HG02610 (cell line): ENCODE results near the gene LENG1.

ENCODE experiments used
- ATAC-seq: cut with Tn5 transposase; IDR thresholded peaks from one replicate; pipeline ENCODE4 v1.9.1; 2021; ENCODE audit warnings: mild to moderate bottlenecking, moderate library complexity; ENCODE audit not compliant: unreplicated experiment

The LENG1 gene

DNA sequence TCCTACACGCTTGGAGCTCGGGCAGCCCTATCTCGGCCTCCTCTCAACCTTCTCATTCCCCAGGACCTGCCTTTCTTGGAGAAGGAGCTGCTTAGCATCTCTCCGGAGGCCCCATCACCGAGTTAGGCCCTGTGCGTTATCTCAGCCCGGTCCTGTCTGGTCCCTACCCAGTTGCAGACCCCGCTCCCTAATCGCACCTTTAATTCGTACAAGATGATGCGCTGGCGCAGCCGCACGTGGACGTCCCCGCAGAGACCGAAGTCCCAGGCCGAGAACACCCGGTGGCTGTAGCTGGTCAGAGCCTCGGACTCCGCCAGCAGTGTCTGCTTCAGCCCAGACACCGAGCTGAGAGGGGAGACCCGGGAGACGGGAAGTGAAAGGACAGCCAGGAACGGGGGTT lies 5.7 kb upstream of the LENG1 start:
- no peak for ATAC-seq

DNA sequence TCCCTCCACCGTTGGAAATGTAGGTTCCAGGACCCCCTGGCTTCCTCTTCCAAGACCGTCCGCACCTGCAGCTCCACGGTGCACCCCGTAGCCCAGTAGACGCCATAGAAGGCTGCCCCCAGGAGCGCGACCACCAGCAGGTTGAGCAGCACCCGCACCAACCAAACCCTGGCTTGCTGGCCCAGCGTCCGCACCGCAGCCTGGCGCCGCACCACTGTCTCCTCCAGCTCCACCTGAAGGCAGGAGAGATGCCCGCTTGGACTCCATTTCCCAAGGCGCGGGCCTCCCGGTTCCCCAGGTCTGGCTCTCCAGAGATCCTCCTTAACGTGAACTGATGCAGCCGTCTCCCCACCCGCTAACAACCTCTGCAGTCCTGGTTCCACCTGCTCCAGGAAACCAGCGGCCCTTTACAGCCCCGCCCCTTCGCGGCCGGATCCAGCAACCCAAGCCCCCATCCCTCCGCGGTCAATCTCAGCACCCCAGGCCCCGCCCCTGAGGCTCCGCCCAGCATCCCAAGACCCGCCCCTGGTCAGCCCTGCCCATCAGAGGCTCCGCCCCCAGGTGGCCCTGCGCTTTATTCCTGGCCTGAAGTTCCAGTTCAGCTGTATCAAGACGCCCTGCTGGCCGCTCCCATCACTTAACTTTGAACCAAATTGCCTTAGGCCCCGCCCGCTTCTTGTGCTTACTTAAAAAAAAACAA lies 5.0 kb upstream of the LENG1 start:
- no peak for ATAC-seq

DNA sequence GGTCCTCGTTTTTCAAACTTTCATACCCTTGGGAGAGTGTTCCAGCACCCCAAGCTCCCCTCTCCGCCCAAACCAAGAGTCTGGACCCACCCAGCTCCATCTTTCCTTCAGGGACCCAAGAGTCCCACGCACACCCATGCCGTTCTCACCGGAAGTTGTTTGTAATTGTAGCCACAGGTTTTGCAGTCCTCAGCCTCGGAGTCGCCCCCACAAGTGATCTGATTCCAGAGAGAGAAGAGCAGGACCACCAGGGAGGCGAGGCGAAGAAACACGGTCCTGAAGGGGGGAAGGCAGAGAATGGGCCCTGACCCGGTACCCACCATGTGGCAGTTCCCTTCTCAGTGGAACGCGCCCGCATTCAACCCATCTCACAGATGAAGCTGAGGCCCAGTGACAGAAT lies 3.4 kb upstream of the LENG1 start:
- ATAC-seq, result no peak

DNA sequence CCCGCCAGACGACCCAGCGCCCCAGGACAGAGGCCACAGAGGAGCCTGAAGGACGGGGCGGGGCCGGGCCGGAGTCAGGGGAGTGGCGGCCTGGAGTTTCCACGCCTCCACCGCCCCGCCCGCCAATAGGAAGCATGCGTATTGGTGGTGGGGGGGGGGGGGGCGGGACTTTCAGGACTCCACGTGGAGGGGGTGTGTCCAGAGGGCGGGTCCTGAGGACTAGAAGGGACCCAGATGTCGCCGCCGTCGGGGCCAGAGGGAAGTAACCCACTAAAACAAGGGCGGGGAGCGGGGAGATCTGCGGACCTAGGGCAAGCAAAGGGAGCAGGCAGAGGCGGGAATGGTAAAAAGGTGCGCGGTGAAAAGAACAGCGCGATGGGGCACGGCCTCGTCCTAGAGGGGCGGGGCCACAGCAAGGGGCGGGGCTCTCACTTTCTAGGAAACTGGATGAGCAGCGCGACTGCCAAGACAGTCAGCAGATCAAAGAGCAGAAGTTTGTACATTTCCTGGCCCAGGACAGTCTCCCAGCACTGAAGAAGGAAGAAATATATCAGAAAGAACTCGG lies 2.8 kb upstream of the LENG1 start:
- no peak for ATAC-seq

DNA sequence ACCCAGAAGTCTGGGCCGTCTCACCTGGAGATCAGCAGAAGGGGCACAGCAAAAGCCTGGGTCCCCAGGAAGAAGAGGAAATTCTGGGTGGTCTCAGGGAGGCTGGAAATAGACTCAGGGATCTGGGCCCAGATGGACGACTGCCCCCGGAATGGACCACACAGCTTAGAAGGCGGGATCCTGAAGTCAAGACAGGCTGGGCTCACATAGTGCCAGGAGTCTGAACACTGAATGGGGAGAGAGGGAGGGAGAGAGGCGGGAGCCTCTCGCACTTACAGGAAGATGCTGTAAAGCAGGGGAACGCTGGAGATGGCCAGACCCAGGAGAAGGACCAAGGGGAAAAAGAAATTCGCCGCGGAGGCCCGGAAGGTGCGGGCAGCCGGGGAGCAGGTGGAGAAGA lies 1.3 kb upstream of the LENG1 start:
- no peak for ATAC-seq

DNA sequence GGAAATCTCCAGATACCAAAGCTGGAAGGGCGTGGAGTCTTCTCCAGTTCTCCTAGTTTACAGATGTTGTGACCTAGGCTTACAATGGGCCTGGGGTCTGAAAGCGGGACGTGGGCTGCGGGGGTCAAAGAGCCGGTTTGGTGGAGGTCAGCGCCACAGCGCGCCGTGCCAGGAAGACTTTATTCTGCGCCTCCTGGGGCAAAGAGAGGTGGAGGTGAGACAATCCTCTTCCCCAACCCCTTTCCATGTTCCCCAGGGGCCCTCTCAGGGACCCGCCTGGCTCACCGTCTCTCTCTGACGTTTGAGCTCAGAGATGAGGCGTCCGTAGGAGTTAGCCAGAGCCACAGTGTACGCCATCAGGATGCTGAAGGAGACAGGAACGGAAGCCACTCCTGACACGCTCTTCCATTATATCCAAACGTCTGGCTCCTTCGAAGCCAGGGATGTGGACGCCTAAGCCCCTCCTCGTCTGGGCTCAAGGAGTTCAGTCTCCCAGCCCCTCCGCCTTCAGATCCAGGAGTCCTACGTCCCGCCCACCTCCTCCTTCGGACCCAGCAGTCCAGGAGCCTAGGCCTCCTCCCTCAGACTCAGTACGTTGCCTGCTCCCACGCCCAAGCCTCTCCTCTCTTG lies 776 bp upstream of the LENG1 start:
- no peak for ATAC-seq

DNA sequence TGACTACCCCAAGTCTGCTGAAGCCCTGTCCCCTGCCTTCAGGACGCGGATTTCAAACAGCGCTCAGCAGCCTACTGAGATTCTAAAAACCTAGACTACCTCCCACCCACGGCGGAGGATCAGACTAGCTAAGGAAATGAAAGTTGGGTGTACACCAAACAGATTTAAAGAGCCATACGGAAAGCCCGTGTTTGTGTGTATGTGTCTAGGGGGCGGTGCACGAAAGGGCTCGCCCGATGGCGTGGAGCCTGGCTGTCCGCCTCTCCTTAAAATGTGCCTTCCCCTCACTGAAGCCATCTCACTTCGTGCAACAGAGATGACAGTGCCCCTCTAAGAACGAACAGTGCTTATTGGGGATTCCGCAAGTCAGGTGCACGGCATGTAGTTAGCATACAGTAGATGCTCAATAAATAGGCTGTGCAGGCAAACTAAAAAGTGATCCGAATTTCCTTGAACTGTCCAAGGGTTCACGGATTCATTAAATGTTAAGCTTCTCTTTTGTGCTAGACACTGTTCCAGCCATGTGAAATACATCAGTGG lies 639 bp downstream of the LENG1 start:
- ATAC-seq, result no peak

DNA sequence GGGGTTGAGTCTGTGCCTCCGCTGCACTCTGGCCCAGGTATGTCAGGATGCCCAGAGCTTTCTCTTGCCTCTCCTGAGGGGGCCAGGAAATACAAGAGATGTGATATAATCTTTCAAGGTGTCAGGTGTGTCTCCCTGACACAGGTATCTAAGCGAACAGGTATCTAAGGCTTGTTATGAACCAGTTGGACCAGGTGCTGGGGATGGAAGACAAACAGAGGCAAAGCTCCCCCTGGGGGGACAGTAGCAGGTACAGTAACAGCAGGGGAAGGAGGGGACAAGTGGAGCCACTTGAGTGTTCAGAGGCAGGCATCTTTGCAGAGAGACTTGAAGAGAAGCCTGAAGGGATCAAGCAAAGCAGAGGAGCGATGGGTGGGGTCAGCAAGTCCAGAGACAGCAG lies 2.6 kb downstream of the LENG1 start:
- ATAC-seq, result no peak

DNA sequence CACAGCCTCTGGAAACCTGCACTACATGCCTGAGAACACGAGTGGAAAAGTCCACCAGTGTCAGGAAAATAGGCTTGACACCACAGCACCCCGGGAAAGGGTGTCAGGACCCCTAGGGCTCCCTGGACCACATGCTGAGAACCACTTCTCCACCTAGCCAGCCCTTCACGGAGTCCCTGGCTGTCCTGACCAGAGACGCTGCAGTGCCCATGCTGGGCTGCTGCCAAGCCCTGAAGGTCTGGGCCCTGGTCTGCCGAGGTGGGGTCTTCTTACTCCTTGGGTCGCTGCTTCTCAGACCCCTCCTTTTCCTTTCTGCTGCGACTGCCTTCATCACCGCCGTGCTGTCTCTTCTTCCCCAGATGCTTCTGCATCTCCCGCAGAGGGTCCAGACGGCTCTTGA lies 3.0 kb downstream of the LENG1 start:
- ATAC-seq, result no peak

DNA sequence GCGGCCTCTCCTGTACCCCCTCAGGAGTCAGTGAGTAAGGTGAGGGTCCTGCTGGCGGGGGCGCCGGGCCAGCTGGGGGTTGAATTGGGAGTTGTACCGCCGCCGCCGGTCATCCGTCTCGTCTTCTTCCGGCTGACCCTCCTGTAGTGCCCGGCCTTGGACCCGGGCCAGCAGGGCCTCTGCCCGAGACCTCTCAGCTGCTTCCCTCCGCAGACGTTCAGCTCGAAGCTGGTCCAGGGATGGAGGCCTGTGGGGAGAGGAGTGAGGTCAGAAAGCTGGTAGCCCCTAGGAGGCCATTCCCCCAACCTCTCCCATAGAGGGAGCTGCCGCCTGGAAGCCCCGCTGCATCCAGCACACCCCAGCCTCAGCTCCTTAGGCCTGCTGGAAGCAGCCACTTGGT lies 3.8 kb downstream of the LENG1 start:
- ATAC-seq, result no peak

DNA sequence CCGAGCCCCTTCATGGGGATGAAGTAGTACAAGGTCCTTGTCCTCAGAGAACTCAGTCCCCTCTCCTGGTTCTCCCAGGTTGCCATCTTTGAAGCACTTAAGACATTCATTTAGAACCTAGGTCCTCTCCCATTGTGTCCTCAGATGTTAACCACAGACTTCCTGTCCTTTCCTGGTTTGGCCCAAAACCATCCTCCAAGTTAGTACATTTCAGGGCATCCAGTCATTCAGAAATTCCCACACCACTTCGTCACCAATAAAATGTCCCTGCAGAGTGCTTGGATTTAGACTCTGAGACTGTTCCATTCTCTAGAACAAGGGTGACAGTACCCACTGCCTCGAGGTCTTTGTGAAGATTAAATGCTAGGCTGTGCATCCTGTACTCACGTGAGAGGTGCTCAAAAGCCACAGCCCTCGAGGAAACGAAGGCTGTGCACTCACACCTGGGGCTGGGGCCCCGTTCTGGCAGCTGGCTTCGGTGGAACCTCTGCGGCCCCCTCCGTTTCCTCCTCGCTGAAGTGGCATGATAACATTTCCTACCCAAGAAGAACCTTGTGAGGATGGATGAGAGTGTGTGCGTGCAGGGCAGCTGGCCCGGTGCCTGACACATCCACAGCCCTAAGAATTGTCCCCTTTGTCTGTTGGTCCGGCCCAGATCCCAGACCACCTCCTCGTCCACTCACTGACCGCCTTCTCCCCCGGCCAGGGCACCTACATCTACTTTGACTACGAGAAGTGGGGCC lies 4.7 kb downstream of the LENG1 start:
- no peak for ATAC-seq

DNA sequence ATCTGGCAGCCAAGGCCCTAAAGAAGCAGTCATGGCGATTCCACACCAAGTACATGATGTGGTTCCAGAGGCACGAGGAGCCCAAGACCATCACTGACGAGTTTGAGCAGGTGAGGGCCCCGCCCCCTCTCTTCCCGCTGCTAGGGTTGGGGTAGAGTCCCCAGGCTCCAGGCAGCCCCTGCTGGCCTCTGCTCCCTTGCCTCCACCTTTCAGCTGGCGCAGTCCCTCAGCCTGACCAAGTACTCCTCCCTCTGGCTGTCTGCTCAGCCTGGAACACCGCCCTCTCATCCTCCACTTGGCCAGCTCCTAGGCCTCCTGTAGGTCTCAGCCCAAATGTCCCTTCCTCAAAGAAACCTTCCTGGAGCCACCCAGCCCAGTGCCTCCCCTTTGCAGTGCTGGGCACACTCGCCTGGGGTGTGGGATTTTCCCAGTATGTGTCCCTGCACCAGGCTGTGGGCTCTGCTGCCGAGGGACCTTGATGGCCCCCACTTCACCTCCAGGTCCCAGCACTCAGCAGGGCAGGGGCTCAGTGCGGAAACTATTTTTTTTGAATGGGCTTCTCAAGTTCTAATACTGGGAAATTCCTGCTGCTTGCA lies 5.7 kb downstream of the LENG1 start:
- no peak for ATAC-seq

DNA sequence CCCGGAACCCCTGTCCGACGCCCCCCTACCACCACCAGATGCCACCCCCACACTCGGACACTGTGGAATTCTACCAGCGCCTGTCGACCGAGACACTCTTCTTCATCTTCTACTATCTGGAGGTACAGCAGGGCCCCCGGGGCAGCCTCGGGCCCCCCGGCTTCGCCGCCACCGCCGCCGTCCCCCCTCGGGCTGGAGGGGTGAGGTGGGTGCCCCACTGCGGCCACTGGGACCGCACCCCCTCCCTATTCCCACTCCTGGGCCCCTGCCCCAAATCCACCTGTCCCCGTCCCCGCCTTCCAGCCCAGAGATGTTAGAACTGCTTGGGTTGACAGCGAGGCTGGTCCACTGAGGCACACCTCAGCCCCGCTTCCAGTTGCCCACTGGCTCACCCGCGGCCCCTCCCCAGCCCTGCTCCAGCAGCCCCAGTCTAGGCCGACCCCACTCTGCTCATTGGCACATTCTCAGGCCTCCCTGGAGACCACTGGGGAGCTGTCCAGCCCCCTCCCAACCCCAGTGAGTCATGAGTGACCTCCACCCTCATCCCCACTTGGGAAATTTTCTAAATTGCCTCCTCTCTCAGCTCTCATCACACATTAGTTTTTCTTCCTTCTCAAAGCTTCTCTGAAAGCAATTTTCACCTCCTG lies 6.5 kb downstream of the LENG1 start:
- ATAC-seq, result no peak

DNA sequence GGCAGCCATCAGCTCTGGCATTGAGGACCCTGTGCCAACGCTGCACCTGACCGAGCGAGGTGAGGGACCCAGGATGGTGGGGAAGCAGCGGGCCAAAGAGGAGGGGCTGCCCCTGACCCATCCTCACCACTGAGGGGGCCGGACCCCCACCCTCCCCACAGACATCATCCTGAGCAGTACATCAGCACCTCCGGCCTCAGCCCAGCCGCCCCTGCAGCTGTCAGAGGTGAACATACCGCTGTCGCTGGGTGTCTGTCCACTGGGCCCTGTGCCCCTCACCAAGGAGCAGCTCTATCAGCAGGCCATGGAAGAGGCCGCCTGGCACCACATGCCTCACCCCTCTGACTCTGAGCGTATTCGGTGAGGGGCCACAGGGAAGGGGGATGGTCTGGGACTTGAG lies 7.3 kb downstream of the LENG1 start:
- ATAC-seq, result no peak

DNA sequence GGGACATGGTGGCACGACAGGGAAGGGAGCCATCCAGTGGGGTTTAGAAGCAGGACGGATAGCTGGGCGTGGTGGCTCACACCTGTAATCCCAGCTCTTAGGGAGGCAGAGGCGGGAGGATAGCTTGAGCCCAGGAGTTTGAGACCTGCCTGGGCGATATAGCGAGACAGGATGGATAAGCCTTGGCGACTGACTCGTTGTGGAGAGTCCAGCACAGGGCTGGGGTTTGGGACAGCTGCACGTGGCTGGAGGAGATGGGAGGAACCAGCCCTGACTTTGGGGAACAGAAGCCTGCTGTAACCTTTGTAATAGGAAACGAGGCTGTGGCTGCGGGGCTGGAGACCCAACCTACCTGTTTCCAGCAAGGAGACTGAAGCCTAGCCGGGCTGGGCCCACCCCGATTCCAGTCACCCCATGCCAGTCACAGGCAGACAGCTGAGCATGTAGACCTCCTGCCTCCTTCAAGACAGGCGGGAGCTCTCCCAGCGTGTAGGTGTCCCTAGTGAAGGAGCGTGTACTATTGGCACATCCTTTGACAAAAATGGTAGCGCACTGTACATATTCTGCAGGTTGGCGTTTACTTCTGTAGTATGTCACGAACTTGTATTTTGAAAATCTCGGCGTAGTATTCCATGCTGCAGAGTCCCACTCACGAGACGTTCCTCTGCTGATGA lies 8.0 kb downstream of the LENG1 start:
- no peak for ATAC-seq

DNA sequence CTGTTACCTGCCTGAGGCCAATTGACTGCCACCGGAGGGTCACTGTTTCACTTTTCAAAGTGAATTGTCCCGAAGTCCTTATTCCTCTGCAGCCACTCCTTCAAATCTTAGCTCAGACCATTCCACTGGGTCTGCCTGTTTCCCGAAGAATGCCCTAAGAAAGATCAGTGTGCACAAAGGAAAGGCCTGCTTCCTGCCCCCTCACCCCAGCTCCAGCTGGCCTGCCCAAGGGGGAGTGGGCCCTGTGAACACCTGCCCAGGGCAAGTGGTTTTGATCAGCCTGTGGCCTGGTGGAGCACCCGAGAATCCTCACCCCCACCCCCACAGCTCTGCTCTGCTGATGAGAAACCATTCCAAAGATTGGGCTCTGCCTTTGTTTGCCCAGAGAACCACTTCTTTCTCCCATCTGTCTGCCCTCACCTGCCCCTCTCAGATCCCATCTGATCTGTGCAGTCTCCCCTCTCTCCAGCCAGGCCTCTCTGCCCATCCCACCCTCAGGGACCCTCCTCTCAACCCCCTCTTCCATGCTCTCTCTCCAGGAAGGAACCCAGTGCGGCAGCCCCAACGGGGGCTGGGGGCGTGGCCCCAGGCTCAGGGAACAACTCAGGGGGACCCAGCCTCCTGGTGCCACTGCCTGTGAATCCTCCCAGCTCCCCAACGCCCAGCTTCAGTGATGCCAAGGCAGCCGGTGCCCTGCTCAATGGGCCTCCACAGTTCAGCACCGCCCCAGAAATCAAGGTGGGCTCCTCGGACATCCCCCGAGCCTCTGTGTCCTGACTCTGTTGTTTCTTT lies 10.3 kb downstream of the LENG1 start:
- ATAC-seq, result no peak

DNA sequence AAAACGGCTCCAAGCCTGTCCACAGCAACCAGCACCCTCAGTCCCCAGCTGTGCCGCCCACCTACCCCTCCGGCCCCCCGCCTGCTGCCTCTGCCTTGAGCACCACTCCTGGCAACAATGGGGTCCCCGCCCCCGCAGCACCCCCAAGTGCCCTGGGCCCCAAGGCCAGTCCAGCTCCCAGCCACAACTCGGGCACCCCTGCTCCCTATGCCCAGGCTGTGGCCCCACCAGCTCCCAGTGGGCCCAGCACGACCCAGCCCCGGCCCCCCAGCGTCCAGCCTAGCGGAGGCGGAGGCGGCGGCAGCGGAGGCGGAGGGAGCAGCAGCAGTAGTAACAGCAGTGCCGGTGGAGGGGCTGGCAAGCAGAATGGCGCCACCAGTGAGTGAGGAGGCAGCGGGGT lies 11.4 kb downstream of the LENG1 start:
- ATAC-seq, result no peak

DNA sequence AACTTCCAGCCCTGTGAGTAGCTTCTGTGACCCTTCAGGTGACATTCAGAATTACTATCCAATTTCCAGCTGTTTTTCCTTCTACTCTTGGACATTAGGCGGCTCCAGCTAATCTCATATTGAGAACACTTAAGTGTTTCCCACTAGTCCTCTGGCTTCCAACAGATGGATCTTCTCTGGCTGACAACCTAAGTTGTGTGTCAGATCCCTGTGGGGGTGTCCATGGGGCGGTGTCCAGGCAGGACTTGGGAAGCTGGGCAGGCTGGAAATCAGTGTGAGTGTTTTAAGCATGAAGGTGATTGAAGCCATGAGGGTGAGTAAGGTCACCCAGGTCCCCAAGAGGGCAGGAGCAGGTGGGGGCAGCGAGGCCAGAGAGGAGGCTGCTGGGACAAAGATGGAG lies 11.8 kb downstream of the LENG1 start:
- no peak for ATAC-seq

DNA sequence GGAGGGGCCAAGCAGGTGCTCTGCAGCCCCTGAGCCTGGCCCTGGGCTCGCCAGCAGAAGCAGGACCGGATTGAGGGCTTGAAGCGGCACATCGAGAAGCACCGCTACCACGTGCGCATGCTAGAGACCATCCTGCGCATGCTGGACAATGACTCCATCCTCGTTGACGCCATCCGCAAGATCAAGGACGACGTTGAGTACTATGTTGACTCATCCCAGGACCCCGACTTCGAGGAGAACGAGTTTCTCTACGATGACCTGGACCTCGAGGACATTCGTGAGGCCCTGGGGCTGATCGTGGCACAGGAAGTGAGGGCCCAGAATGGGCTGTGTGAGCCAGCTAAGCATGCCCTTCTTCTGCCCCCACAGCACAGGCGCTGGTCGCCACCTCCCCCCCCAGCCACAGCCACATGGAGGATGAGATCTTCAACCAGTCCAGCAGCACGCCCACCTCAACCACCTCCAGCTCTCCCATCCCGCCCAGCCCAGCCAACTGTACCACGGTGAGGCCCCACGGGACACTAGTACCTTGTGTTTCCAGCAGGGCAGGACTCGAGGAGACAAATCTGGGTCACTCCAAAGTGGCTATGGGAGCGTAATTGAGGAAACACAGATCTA lies 13.9 kb downstream of the LENG1 start:
- ATAC-seq, result no peak
